Measurements from ENCODE around the gene FADS1. TPM values are rescaled to one million over a fixed set of nuclear protein-coding genes. Genes with fewer than 3 reads are reported as not detected.

Gene FADS1
- total RNA-seq, 1 experiment from 2014 or later = 116 TPM

DNA sequence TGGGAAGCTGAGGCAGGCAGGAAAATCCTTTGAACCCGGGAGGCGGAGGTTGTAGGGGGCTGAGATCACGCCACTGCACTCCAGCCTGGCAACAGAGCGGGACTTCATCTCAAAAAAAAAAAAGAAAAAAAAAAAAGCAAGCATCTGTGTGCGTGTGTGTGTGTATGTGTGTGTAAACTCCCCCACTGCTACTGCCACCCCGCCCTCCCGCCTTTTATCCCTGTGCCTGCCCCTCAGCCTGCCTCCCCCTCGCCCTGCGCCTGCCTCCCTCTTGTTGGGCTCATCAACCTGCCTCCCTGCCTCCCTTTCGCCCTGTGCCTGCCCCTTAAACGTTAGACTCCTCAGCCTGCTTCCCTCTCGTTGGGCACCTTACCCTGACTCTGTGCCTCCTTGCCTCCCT, 42.4 kb downstream of the FADS1 start:
- H3K9me3 Mint-ChIP-seq (ENCODE audit: unreplicated experiment) = no peaks in the 10 kb centered on the region
- H3K4me3 ChIP-seq (ENCODE audit: low read depth, low read length) = no peak overlapping the region
- H3K36me3 ChIP-seq (ENCODE audit: control insufficient read depth, insufficient read depth, low read length) = peaks cover 6% of the 10 kb centered on the region
- DNase-seq = no peak
- POLR2A ChIA-PET = no interaction called here
- H3K27me3 ChIP-seq (replicated peaks; ENCODE audit: control insufficient read depth, insufficient read depth, low read length) = no peaks in the 10 kb centered on the region
- no peaks in the 10 kb centered on the region for H3K9me3 ChIP-seq
- peaks cover 7% of the 10 kb centered on the region for H3K4me1 Mint-ChIP-seq (ENCODE audit: low read depth, unreplicated experiment)
- TF ChIP-seq, protein P1, sequence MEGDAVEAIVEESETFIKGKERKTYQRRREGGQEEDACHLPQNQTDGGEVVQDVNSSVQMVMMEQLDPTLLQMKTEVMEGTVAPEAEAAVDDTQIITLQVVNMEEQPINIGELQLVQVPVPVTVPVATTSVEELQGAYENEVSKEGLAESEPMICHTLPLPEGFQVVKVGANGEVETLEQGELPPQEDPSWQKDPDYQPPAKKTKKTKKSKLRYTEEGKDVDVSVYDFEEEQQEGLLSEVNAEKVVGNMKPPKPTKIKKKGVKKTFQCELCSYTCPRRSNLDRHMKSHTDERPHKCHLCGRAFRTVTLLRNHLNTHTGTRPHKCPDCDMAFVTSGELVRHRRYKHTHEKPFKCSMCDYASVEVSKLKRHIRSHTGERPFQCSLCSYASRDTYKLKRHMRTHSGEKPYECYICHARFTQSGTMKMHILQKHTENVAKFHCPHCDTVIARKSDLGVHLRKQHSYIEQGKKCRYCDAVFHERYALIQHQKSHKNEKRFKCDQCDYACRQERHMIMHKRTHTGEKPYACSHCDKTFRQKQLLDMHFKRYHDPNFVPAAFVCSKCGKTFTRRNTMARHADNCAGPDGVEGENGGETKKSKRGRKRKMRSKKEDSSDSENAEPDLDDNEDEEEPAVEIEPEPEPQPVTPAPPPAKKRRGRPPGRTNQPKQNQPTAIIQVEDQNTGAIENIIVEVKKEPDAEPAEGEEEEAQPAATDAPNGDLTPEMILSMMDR (IDR thresholded peaks at IDR 0.05; ENCODE audit: insufficient read depth in 1 of 2, low read depth in 1 of 2, low read length in 1 of 2, severe bottlenecking in 1 of 2, unreplicated experiment in 1 of 2) = no peak
- intact Hi-C loops (cut with micrococcal nuclease; ENCODE audit: unreplicated experiment) = no loop called here
- peaks cover 27% of the 10 kb centered on the region for H3K4me1 ChIP-seq
- CTCF ChIA-PET = no interaction called here
- BruUV-seq (replicated peaks) = no TSS peak
- H3K36me3 Mint-ChIP-seq (ENCODE audit: insufficient read depth, unreplicated experiment) = peaks cover 85% of the 10 kb centered on the region
- H3K4me3 Mint-ChIP-seq (ENCODE audit: unreplicated experiment) = no peak overlapping the region
- H3K27ac Mint-ChIP-seq (ENCODE audit: unreplicated experiment) = no peak overlapping the region
- H3K27me3 Mint-ChIP-seq (ENCODE audit: insufficient read depth, unreplicated experiment) = no peaks in the 10 kb centered on the region

DNA sequence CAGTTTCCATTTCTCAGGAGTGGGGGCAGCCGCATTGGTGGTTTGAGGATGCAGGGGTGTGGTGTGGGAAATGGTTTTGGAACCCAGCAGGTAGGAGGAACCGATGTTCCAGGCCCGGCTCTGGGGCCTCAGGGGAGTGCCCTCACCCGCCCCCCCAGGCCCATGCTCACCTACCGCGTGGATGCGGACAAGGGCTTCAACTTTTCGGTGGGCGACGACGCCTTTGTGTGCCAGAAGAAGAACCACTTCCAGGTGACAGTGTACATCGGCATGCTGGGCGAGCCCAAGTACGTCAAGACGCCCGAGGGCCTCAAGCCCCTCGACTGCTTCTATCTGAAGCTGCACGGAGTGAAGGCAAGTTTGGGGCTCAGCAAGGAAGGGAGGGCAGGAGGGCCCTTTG, 43.0 kb downstream of the FADS1 start:
- Histone ChIP-seq H3K9me3 (no peaks in the 10 kb centered on the region), H3K4me1 (peaks cover 33% of the 10 kb centered on the region), H3K4me3 (ENCODE audit: low read depth, low read length) (no peak overlapping the region), H3K36me3 (ENCODE audit: control insufficient read depth, insufficient read depth, low read length) (peaks cover 6% of the 10 kb centered on the region), H3K27me3 (replicated peaks; ENCODE audit: control insufficient read depth, insufficient read depth, low read length) (no peaks in the 10 kb centered on the region)
- BruUV-seq (replicated peaks) = no TSS peak
- intact Hi-C loops (cut with micrococcal nuclease; ENCODE audit: unreplicated experiment) = no loop called here
- Mint-ChIP-seq H3K9me3 (ENCODE audit: unreplicated experiment) (no peaks in the 10 kb centered on the region), H3K27me3 (ENCODE audit: insufficient read depth, unreplicated experiment) (no peaks in the 10 kb centered on the region), H3K27ac (ENCODE audit: unreplicated experiment) (no peak overlapping the region), H3K36me3 (ENCODE audit: insufficient read depth, unreplicated experiment) (peaks cover 83% of the 10 kb centered on the region), H3K4me1 (ENCODE audit: low read depth, unreplicated experiment) (peaks cover 7% of the 10 kb centered on the region), H3K4me3 (ENCODE audit: unreplicated experiment) (no peak overlapping the region)
- TF ChIP-seq, protein P1 (IDR thresholded peaks at IDR 0.05; ENCODE audit: insufficient read depth in 1 of 2, low read depth in 1 of 2, low read length in 1 of 2, severe bottlenecking in 1 of 2, unreplicated experiment in 1 of 2) = no peak
- CTCF ChIA-PET = no interaction called here
- no peak for DNase-seq
- POLR2A ChIA-PET = no interaction called here

DNA sequence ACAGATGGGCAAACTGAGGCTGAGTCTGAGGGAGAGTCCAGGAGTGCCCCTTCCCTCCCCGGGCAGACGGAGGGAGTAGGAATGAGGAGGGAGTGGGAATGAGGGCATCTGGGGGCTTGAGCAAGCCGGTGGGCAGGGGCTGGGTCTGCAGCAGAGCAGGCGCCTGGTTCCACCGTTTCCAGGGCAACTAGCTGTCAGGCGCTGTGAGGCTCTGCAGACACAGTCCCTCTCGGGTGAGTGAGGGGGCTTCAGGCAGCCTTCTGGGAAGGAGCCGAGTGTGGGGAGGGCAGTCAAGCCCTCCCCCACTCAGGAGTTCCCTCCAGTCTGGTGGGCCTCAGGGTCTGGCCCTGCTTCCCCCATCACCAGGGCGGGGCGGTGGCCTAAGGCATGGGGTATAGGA, 43.4 kb downstream of the FADS1 start:
- TF ChIP-seq, protein P1 (IDR thresholded peaks at IDR 0.05; ENCODE audit: insufficient read depth in 1 of 2, low read depth in 1 of 2, low read length in 1 of 2, severe bottlenecking in 1 of 2, unreplicated experiment in 1 of 2) = no peak
- H3K36me3 Mint-ChIP-seq (ENCODE audit: insufficient read depth, unreplicated experiment) = peaks cover 83% of the 10 kb centered on the region

More for the DNA sequence above, 43.4 kb downstream of the FADS1 start:
- no peak for DNase-seq
- Histone ChIP-seq H3K27me3 (replicated peaks; ENCODE audit: control insufficient read depth, insufficient read depth, low read length) (no peaks in the 10 kb centered on the region), H3K9me3 (no peaks in the 10 kb centered on the region), H3K36me3 (ENCODE audit: control insufficient read depth, insufficient read depth, low read length) (peaks cover 6% of the 10 kb centered on the region), H3K4me1 (peaks cover 38% of the 10 kb centered on the region), H3K4me3 (ENCODE audit: low read depth, low read length) (no peak overlapping the region)
- Mint-ChIP-seq H3K4me1 (ENCODE audit: low read depth, unreplicated experiment) (peaks cover 9% of the 10 kb centered on the region), H3K27ac (ENCODE audit: unreplicated experiment) (no peak overlapping the region), H3K9me3 (ENCODE audit: unreplicated experiment) (no peaks in the 10 kb centered on the region), H3K4me3 (ENCODE audit: unreplicated experiment) (no peak overlapping the region), H3K27me3 (ENCODE audit: insufficient read depth, unreplicated experiment) (no peaks in the 10 kb centered on the region)
- no TSS peak for BruUV-seq (replicated peaks)
- intact Hi-C loops (cut with micrococcal nuclease; ENCODE audit: unreplicated experiment) = no loop called here
- ChIA-PET POLR2A (no interaction called here), CTCF (no interaction called here)

Measured in Caco-2 (cell line).